Measurements from ENCODE around the gene PPP1R1A.

Gene PPP1R1A

GRCh38 chr12:54588110-54588889 lies at the start of gene PPP1R1A:
TSS of gene PPP1R1A (minus strand) at chr12:54588659. CDS start at chr12:54588488, 171 bp downstream.
- DNase-seq, result no peak

GRCh38 chr12:54634795-54635194 lies 46.3 kb upstream of the PPP1R1A start, which contains the start of gene LACRT:
TSS of gene LACRT (minus strand) at chr12:54634895. CDS start at chr12:54634841, 54 bp downstream.
- DNase-seq, result no peak

GRCh38 chr12:54631988-54632728 lies 43.7 kb upstream of the PPP1R1A start:
- DNase-seq, result no peak

GRCh38 chr12:54631551-54631950 lies 43.1 kb upstream of the PPP1R1A start:
- DNase-seq, result no peak

- DNase-seq, result no peak
Observed at GRCh38 chr12:54629925-54630324, 41.5 kb upstream of the PPP1R1A start.

- DNase-seq, result no peak
Observed at GRCh38 chr12:54628186-54628846, 39.9 kb upstream of the PPP1R1A start.

GRCh38 chr12:54627304-54627703 lies 38.8 kb upstream of the PPP1R1A start:
- no peak for DNase-seq

- DNase-seq, result no peak
Observed at GRCh38 chr12:54625598-54625997, 37.1 kb upstream of the PPP1R1A start.

- DNase-seq, result no peak
Observed at GRCh38 chr12:54624315-54625279, 36.1 kb upstream of the PPP1R1A start.

- DNase-seq, result no peak
Observed at GRCh38 chr12:54622463-54623183, 34.2 kb upstream of the PPP1R1A start.

- peak in 1 of 2 donors; percentile 19 for DNase-seq
Observed at GRCh38 chr12:54616933-54617680, 28.6 kb upstream of the PPP1R1A start.

GRCh38 chr12:54612225-54612750 lies 23.8 kb upstream of the PPP1R1A start:
- DNase-seq, result no peak

GRCh38 chr12:54611715-54612149 lies 23.3 kb upstream of the PPP1R1A start:
- no peak for DNase-seq

GRCh38 chr12:54608769-54609168 lies 20.3 kb upstream of the PPP1R1A start:
- no peak for DNase-seq

- no peak for DNase-seq
Observed at GRCh38 chr12:54608156-54608555, 19.7 kb upstream of the PPP1R1A start.

GRCh38 chr12:54606556-54606955 lies 18.1 kb upstream of the PPP1R1A start:
- no peak for DNase-seq

- no peak for DNase-seq
Observed at GRCh38 chr12:54605138-54605970, 16.9 kb upstream of the PPP1R1A start.

- DNase-seq, result no peak
Observed at GRCh38 chr12:54604436-54604835, 16.0 kb upstream of the PPP1R1A start.

GRCh38 chr12:54603872-54604271 lies 15.4 kb upstream of the PPP1R1A start:
- no peak for DNase-seq
